CD4-positive, alpha-beta T cell treated with Interleukin-2 at 100 ng/mL for 4 hours (primary cell): Measurements from ENCODE around the gene ZBTB40.

Experiments
- DNase-seq: peaks from one replicate; pipeline ENCODE4 v3.0.0-alpha.2; 2020; ENCODE audit warnings: low spot score

Gene ZBTB40

GRCh38 chr1:22465671-22466070 lies 14.0 kb downstream of the ZBTB40 start:
- no peak for DNase-seq

- DNase-seq, result no peak
Observed at GRCh38 chr1:22470227-22470626, 18.6 kb downstream of the ZBTB40 start.

GRCh38 chr1:22471078-22471477 lies 19.4 kb downstream of the ZBTB40 start:
- no peak for DNase-seq

GRCh38 chr1:22471610-22472009 lies 20.0 kb downstream of the ZBTB40 start:
- DNase-seq, result no peak

GRCh38 chr1:22472596-22472995 lies 20.9 kb downstream of the ZBTB40 start:
- DNase-seq, result no peak

GRCh38 chr1:22473952-22474351 lies 22.3 kb downstream of the ZBTB40 start:
- no peak for DNase-seq

GRCh38 chr1:22476566-22476965 lies 24.9 kb downstream of the ZBTB40 start:
- no peak for DNase-seq

- DNase-seq, result no peak
Observed at GRCh38 chr1:22483121-22483520, 31.5 kb downstream of the ZBTB40 start.

- no peak for DNase-seq
Observed at GRCh38 chr1:22484706-22485345, 33.2 kb downstream of the ZBTB40 start.

GRCh38 chr1:22485431-22485830 lies 33.8 kb downstream of the ZBTB40 start:
- no peak for DNase-seq

- DNase-seq, result no peak
Observed at GRCh38 chr1:22487781-22488180, 36.1 kb downstream of the ZBTB40 start.

- no peak for DNase-seq
Observed at GRCh38 chr1:22488319-22488718, 36.7 kb downstream of the ZBTB40 start.

GRCh38 chr1:22489278-22489677 lies 37.6 kb downstream of the ZBTB40 start:
- DNase-seq, result no peak

GRCh38 chr1:22489823-22490222 lies 38.2 kb downstream of the ZBTB40 start:
- no peak for DNase-seq

GRCh38 chr1:22490309-22490708 lies 38.7 kb downstream of the ZBTB40 start:
- no peak for DNase-seq

- DNase-seq, result no peak
Observed at GRCh38 chr1:22491995-22492715, 40.5 kb downstream of the ZBTB40 start.

GRCh38 chr1:22494144-22494543 lies 42.5 kb downstream of the ZBTB40 start:
- no peak for DNase-seq

GRCh38 chr1:22494943-22495579 lies 43.4 kb downstream of the ZBTB40 start:
- DNase-seq, result no peak

- DNase-seq, result no peak
Observed at GRCh38 chr1:22496536-22497160, 45.0 kb downstream of the ZBTB40 start.

- no peak for DNase-seq
Observed at GRCh38 chr1:22498463-22498862, 46.8 kb downstream of the ZBTB40 start.

- DNase-seq, result no peak
Observed at GRCh38 chr1:22500058-22500457, 48.4 kb downstream of the ZBTB40 start.

- DNase-seq, result no peak
Observed at GRCh38 chr1:22500471-22500870, 48.8 kb downstream of the ZBTB40 start.

GRCh38 chr1:22502202-22502601 lies 50.6 kb downstream of the ZBTB40 start:
- DNase-seq, result no peak
